Cardiac fibroblast (primary cell): ENCODE data around the gene WFIKKN2.

Source experiments
- DNase-seq, 2 donors: peaks; one replicate each; pipeline versions ENCODE4 v3.0.0 to v3.0.0-alpha.2; 2010; ENCODE audit warnings: low read depth in 2 of 2
- H3K4me3 ChIP-seq, 2 donors: replicated peaks in 1 of 2; 1 replicate in 1 of 2; 2 replicates in 1 of 2; pipeline ENCODE4 v1.5.1; 2011; ENCODE audit warnings: low read depth in 2 of 2, low read length in 2 of 2, mild to moderate bottlenecking in 2 of 2, moderate library complexity in 1 of 2
- CTCF ChIP-seq: IDR thresholded peaks from one replicate; pipeline ENCODE4 v1.5.1; 2011; ENCODE audit warnings: low read depth, mild to moderate bottlenecking, low read length, inconsistent platforms

Gene WFIKKN2

DNA sequence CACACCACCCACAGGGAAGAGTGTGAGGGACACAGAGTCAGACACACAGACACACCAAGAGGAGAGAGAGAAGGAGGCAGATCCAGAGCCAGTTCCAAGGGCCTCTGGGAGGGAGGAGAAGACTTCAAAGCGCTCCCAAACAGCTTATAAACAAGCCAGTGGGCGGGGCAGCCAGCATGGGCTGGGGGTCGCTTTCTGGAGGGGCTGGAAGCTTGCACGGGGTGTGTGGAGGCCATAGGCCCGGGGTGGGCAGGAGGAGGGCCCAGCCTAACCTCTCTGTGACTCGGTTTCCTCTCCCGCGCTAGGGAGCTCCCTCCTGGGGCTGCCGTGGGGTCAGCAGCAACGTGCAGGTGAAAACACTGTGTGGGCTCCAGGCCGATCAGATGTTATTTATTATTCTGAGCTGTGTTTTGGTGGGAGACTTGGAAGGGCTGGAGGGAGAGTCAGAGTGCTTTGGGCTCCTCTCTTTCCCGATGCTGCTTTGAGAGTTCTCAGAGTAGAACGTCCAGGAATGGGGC, 2.5 kb upstream of the WFIKKN2 start:
- DNase-seq: no peak
- TF ChIP-seq CTCF: no peak
- H3K4me3 ChIP-seq: no peak overlapping the region

- H3K4me3 ChIP-seq: no peak overlapping the region
- no peak for DNase-seq
- TF ChIP-seq CTCF: no peak
Observed at GRCh38 chr17:50833510-50834428, 1.6 kb upstream of the WFIKKN2 start.

- no peak for TF ChIP-seq CTCF
- H3K4me3 ChIP-seq: peak overlapping the region in 1 of 2 donors; percentile 24
- DNase-seq: peak; percentile 37 to 51
Observed at GRCh38 chr17:50834429-50835300, 721 bp upstream of the WFIKKN2 start.

DNA sequence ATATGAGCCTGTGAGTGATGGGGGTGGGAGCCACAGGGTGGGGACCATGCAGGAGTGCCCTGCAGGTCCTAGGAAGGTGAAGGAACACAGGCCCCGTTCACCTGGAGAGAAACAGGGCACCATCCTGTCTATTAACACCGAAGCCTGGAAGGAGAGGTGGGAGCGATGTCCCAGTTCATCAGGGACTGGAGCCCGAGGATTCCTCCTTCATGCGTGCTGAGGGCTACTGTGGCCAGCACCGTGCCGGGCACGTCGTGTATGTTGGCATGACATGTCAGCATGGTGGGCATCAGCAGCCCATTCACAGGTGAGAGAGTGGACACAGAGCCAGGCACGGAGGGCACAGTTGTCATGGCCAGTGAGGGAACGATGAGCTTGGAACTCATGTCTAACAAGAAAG, 1.4 kb downstream of the WFIKKN2 start:
- DNase-seq: no peak
- no peak overlapping the region for H3K4me3 ChIP-seq
- no peak for TF ChIP-seq CTCF

DNA sequence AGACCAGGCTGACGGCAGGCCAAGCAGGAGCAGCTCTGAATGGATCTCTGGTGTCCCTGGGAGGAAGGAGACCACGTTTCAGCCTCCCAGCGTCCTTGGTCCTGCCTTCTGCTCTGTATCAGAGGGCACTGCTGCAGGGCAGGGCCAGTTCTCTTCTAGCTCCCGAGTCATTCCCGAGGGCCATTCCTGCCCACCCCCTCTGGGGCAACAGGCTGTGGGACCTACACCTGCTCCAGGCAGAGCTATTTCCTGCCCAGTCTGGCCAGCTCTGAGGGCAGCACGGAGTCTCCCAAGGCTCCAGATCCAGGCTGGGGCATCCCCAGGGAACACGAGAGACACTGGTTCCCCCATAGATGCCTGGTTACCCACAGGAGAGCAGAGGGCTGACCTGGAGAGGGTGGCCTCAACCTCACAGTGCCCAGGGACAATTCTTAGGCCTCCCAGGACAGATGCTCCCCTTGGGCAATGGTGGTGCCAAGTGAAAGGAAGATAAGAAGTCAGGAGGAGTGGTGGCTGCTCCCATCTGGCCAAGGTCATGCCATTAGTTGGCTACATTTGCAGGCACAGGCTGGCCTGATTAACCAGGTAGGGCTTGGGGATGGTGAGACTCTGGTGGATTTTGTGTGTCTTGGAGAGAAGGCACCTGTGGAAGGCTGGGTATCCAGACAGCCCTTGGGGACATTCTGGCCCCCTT, 2.0 kb downstream of the WFIKKN2 start:
- H3K4me3 ChIP-seq: no peak overlapping the region
- no peak for DNase-seq
- no peak for TF ChIP-seq CTCF
